ENCODE measurements around the gene MAPK8IP2.

DNA sequence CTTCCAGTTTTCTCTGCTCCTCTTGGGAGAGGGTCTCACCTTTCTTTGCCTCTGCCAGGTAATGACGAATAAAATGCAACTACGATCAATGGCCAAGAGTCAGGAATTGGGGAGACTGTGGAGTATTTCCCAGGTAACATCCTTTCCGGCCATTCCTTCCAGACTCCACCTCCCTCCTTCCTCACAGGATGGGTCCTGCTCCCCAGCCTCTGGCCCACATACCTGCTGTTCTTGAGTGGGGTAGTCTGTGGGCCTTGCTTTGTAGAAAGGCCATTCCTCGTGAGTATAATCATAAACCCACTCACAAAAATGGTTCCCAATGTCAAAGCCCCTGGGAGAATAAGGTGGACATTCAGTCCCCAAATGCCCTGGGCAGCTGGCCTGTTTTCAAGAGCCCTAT is 20.8 kb upstream of the MAPK8IP2 start:
- TF ChIP-seq, protein P1, sequence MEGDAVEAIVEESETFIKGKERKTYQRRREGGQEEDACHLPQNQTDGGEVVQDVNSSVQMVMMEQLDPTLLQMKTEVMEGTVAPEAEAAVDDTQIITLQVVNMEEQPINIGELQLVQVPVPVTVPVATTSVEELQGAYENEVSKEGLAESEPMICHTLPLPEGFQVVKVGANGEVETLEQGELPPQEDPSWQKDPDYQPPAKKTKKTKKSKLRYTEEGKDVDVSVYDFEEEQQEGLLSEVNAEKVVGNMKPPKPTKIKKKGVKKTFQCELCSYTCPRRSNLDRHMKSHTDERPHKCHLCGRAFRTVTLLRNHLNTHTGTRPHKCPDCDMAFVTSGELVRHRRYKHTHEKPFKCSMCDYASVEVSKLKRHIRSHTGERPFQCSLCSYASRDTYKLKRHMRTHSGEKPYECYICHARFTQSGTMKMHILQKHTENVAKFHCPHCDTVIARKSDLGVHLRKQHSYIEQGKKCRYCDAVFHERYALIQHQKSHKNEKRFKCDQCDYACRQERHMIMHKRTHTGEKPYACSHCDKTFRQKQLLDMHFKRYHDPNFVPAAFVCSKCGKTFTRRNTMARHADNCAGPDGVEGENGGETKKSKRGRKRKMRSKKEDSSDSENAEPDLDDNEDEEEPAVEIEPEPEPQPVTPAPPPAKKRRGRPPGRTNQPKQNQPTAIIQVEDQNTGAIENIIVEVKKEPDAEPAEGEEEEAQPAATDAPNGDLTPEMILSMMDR (IDR thresholded peaks at IDR 0.05; ENCODE audit: insufficient read depth, low read length, poor library complexity, severe bottlenecking) = no peak
- TF ChIP-seq EZH2phosphoT487 (conservative IDR thresholded peaks at IDR 0.05; ENCODE audit: low read length) = no peak
